GM19351 (cell line): ENCODE data around the gene DYNLT4.
"Not testable (repeated sequence)": the region's sequence is repeated elsewhere in the genome, so short reads cannot be mapped to it uniquely, and the experiment has no call there.

Source experiments
- ATAC-seq: cut with Tn5 transposase; IDR thresholded peaks from one replicate; pipeline ENCODE4 v1.9.1; 2021; ENCODE audit warnings: mild to moderate bottlenecking, moderate library complexity; ENCODE audit not compliant: unreplicated experiment

The DYNLT4 gene

GRCh38 chr1:44810101-44810761 is 3.1 kb upstream of the DYNLT4 start:
- no peak for ATAC-seq

- peak; percentile 65 for ATAC-seq
Measured at GRCh38 chr1:44808938-44809917, 2.1 kb upstream of the DYNLT4 start.

GRCh38 chr1:44808063-44808937 is 1.1 kb upstream of the DYNLT4 start, which contains the start of gene BTBD19:
Gene BTBD19, plus strand, starts transcription at chr1:44808523. Its CDS starts 298 bp downstream, at chr1:44808821.
- ATAC-seq = peak; percentile 28

GRCh38 chr1:44807364-44808062 is 362 bp upstream of the DYNLT4 start:
- peak; percentile 35 for ATAC-seq

GRCh38 chr1:44806025-44806703 is 987 bp downstream of the DYNLT4 start:
- no peak for ATAC-seq

GRCh38 chr1:44805311-44806024 is 1.7 kb downstream of the DYNLT4 start:
- ATAC-seq = no peak

- no peak for ATAC-seq
Measured at GRCh38 chr1:44803312-44804095, 3.6 kb downstream of the DYNLT4 start.

- ATAC-seq = no peak
Measured at GRCh38 chr1:44803062-44803311, 4.2 kb downstream of the DYNLT4 start.

- ATAC-seq = no peak
Measured at GRCh38 chr1:44802306-44803061, 4.7 kb downstream of the DYNLT4 start.

- no peak for ATAC-seq
Measured at GRCh38 chr1:44801491-44802305, 5.5 kb downstream of the DYNLT4 start.

GRCh38 chr1:44799770-44800584 is 7.2 kb downstream of the DYNLT4 start, which contains the start of gene PLK3:
Gene PLK3, plus strand, starts transcription at chr1:44800377. Its CDS starts 87 bp downstream, at chr1:44800464.
- ATAC-seq = peak; percentile 82

- ATAC-seq = no peak
Measured at GRCh38 chr1:44798481-44799365, 8.4 kb downstream of the DYNLT4 start.

- ATAC-seq = not testable (repeated sequence)
Measured at GRCh38 chr1:44797886-44798285, 9.3 kb downstream of the DYNLT4 start.

GRCh38 chr1:44792736-44793502 is 14.2 kb downstream of the DYNLT4 start:
- no peak for ATAC-seq
